Mucosa of descending colon (tissue), 3 donors: ENCODE measurements around the gene LRBA. TPM values are rescaled to one million over a fixed set of nuclear protein-coding genes. Genes with fewer than 3 reads are reported as not detected.

Experiments
- ATAC-seq: fragments of 200-7000 bp; cut with Tn5 transposase; one replicate; pipeline ENCODE4 v1.9.1; 2020; ENCODE audit warnings: mild to moderate bottlenecking, moderate library complexity
- DNase-seq, 3 donors: peaks; one replicate each; pipeline ENCODE4 v3.0.0-alpha.2; 2020
- H3K36me3 ChIP-seq: fragments of 200-600 bp; one replicate; pipeline ENCODE4 v1.8.0; 2021; ENCODE audit warnings: low read depth, mild to moderate bottlenecking
- H3K4me1 ChIP-seq: fragments of 200-600 bp; one replicate; pipeline ENCODE4 v1.8.0; 2021; ENCODE audit warnings: low read depth, mild to moderate bottlenecking
- H3K4me3 ChIP-seq: fragments of 200-600 bp; one replicate; pipeline ENCODE4 v1.8.0; 2021; ENCODE audit warnings: mild to moderate bottlenecking
- H3K9me3 ChIP-seq: fragments of 200-600 bp; one replicate; pipeline ENCODE4 v1.8.0; 2021; ENCODE audit warnings: mild to moderate bottlenecking
- CTCF ChIP-seq: fragments of 200-600 bp; IDR thresholded peaks from one replicate; pipeline ENCODE4 v1.8.0; 2022; ENCODE audit warnings: antibody characterized with exemption, mild to moderate bottlenecking
- intact Hi-C, 2 donors: fragments of 100-400 bp; cut with DNase I in 1 of 2; cut with micrococcal nuclease in 1 of 2; formaldehyde crosslinking; loops; one replicate each; pipeline versions ENCODE4 v1.11.0 to v1.11.1; 2022; cut with DNase I, micrococcal nuclease
- total RNA-seq, 3 donors: library from RNA; stranded (reverse); fragmentation: NEBNext Ultra II Directional in 2 of 3; extraction: Animal tissue kit (Norgen Biotek cat#: 25700) in 2 of 3; gene quantifications; one replicate each; pipeline versions ENCODE4 v1.2.1 to v1.2.4, GENCODE V29; 2021 to 2023
- donor health status: DM: no; HTN: no; CAD: no; lungs with moderate emphysema.
- donor health status: DM: no; HTN: no; CAD: no.
- donor health status: DM: no; HTN: yes; CAD: no.

Gene LRBA
- total RNA-seq, 3 donors from 2014 or later: 69.8 to 98.4 (median 76.2) TPM

DNA sequence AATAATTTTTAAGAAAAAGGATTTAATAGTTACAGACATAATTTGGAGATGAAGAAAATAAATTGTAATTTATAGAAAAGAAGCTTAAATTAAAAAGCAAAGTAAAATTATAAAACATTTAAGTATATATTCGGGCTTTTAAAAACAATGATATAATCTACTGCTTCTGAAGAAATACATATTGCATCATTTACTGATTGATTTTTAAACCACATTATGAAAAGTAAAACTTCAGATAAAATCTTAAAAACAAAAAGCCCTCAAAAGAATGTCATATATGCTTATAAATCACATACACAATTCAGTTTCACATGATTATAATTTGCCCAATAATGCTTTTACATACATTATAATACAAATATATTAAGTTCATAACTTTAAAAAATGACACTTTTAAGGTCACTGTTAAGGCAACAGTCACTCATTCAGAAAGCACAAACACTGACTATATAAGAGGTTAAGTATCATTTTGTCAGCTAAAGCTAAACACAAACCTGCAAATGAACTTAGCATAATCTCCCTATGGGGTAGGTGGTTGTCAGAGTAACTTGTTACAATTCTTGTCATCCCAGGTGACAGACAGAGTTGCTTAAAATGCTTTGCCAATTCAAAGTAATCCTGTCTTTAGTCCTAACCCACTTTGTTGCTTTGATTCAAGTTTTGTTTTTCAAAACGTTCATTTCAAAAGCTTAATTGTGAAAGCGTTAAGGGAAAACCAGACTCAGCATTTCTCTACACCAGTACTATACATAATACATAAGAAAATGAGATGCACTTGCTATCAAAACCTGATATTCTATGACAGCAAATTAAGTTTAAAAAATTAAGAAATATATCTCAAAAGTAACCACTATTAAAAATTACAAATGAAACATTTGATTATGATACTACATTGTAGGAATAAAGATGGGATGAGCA, 523.7 kb downstream of the LRBA start:
- no peak overlapping the region for H3K4me3 ChIP-seq
- intact Hi-C loops: no loop called here
- no peaks in the 10 kb centered on the region for H3K36me3 ChIP-seq
- no peak for DNase-seq
- no peaks in the 10 kb centered on the region for H3K4me1 ChIP-seq
- no peak for TF ChIP-seq CTCF
- ATAC-seq: no peak
- no peaks in the 10 kb centered on the region for H3K9me3 ChIP-seq

- ATAC-seq: no peak
- Histone ChIP-seq H3K36me3 (no peaks in the 10 kb centered on the region), H3K4me1 (no peaks in the 10 kb centered on the region), H3K4me3 (no peak overlapping the region), H3K9me3 (no peaks in the 10 kb centered on the region)
- DNase-seq: no peak
- no peak for TF ChIP-seq CTCF
- intact Hi-C loops: no loop called here
Observed at GRCh38 chr4:150482581-150482980, 532.5 kb downstream of the LRBA start.

- Histone ChIP-seq H3K4me3 (no peak overlapping the region), H3K36me3 (no peaks in the 10 kb centered on the region), H3K9me3 (no peaks in the 10 kb centered on the region), H3K4me1 (no peaks in the 10 kb centered on the region)
- no peak for TF ChIP-seq CTCF
- intact Hi-C loops: no loop called here
- no peak for ATAC-seq
- DNase-seq: no peak
Observed at GRCh38 chr4:150479657-150480056, 535.4 kb downstream of the LRBA start.

GRCh38 chr4:150477869-150478268, 537.2 kb downstream of the LRBA start:
- intact Hi-C loops: no loop called here
- Histone ChIP-seq H3K9me3 (no peaks in the 10 kb centered on the region), H3K36me3 (no peaks in the 10 kb centered on the region), H3K4me3 (no peak overlapping the region), H3K4me1 (no peaks in the 10 kb centered on the region)
- DNase-seq (no peak), ATAC-seq (no peak)
- no peak for TF ChIP-seq CTCF

DNA sequence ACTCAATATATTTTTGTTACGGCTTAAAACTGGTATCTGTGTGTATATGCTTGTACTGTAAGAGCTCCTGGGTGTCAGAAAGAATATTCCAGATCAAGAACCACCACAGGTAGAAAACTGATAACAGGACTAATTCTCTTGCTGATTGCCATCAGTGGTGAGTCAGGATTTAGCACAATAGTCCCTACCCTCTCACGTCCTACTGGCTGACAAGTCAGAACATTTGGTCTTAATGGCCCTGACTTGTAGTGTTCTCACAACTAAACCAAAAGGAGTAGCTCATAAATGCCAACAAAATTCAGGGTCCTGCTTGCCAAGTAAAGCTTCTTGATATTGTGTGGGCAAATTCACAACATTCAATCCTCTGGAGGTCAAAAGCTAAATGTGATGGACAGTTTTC, 538.3 kb downstream of the LRBA start:
- ATAC-seq (no peak), DNase-seq (no peak)
- Histone ChIP-seq H3K9me3 (no peaks in the 10 kb centered on the region), H3K4me1 (no peaks in the 10 kb centered on the region), H3K4me3 (no peak overlapping the region), H3K36me3 (no peaks in the 10 kb centered on the region)
- TF ChIP-seq CTCF: no peak
- intact Hi-C loops: no loop called here
